Ascending aorta (tissue), 2 donors: ENCODE measurements around the gene SNTG2. TPM values are rescaled to one million over a fixed set of nuclear protein-coding genes. Genes with fewer than 3 reads are reported as not detected.

Experiments
- DNase-seq, 2 donors: peaks; one replicate each; pipeline ENCODE4 v3.0.0-alpha.2; 2019; ENCODE audit warnings: low spot score in 2 of 2
- H3K27ac ChIP-seq, 2 donors: fragments of 200-600 bp; sonication (generic); one replicate each; pipeline ENCODE4 v1.5.1; 2016 to 2017; ENCODE audit warnings: mild to moderate bottlenecking in 1 of 2
- H3K27me3 ChIP-seq: fragments of 200-600 bp; sonication (generic); one replicate; pipeline ENCODE4 v1.5.1; 2017
- H3K36me3 ChIP-seq, 2 donors: fragments of 200-600 bp; sonication (generic); one replicate each; pipeline ENCODE4 v1.5.1; 2016
- H3K4me1 ChIP-seq, 2 donors: fragments of 200-600 bp; sonication (generic); one replicate each; pipeline ENCODE4 v1.5.1; 2016 to 2017; ENCODE audit warnings: mild to moderate bottlenecking in 1 of 2
- H3K4me3 ChIP-seq, 2 donors: fragments of 200-600 bp; sonication (generic); one replicate each; pipeline ENCODE4 v1.5.1; 2016 to 2017; ENCODE audit warnings: mild to moderate bottlenecking in 1 of 2
- H3K9me3 ChIP-seq, 2 donors: fragments of 200-600 bp; sonication (generic); one replicate each; pipeline ENCODE4 v1.5.1; 2016
- intact Hi-C: fragments of 100-400 bp; cut with DNase I; formaldehyde crosslinking; loops from one replicate; pipeline ENCODE4 v1.15.1; 2023
- total RNA-seq: library from RNA; depleted of rRNA; stranded (reverse); fragments of >200 nt; gene quantifications from one replicate; pipeline ENCODE4 v1.1.0, GENCODE V29; 2016
- TF ChIP-seq, protein P1 (sequence below), 3 experiments: fragments of 200-600 bp in 2 of 3; fragments of 450-650 bp in 1 of 3; sonication (generic) in 2 of 3; IDR thresholded peaks; one replicate each; pipeline ENCODE4 v1.5.1; 2016 to 2019; ENCODE audit warnings: antibody characterized with exemption in 3 of 3, mild to moderate bottlenecking in 1 of 3, moderate library complexity in 1 of 3

Gene SNTG2
- total RNA-seq, 1 donor from 2014 or later: 9.9 TPM

DNA sequence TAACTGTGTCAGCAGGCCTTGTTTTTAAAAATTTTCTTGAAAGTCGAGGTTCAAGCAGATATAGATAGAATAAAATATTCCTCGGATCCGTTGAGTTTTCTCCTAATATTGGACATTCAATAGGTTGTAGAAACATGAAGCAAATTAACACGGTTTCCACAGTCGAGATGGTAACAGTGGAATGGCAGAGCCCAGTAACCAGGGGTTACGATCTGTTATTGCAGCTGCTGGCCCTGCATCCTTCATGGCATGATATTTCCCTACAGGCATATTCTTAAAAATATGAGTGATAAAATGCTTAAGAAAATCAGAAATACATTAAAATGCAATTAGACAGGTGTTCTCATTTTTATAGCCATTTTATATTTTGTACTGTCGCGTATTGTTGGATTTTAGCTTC lies 117.6 kb downstream of the SNTG2 start:
- no peak overlapping the region for H3K27ac ChIP-seq
- no peak overlapping the region for H3K4me3 ChIP-seq
- intact Hi-C loops: no loop called here
- no peaks in the 10 kb centered on the region for H3K27me3 ChIP-seq
- H3K9me3 ChIP-seq: no peaks in the 10 kb centered on the region
- no peaks in the 10 kb centered on the region for H3K36me3 ChIP-seq
- DNase-seq: no peak
- TF ChIP-seq, protein P1, sequence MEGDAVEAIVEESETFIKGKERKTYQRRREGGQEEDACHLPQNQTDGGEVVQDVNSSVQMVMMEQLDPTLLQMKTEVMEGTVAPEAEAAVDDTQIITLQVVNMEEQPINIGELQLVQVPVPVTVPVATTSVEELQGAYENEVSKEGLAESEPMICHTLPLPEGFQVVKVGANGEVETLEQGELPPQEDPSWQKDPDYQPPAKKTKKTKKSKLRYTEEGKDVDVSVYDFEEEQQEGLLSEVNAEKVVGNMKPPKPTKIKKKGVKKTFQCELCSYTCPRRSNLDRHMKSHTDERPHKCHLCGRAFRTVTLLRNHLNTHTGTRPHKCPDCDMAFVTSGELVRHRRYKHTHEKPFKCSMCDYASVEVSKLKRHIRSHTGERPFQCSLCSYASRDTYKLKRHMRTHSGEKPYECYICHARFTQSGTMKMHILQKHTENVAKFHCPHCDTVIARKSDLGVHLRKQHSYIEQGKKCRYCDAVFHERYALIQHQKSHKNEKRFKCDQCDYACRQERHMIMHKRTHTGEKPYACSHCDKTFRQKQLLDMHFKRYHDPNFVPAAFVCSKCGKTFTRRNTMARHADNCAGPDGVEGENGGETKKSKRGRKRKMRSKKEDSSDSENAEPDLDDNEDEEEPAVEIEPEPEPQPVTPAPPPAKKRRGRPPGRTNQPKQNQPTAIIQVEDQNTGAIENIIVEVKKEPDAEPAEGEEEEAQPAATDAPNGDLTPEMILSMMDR (IDR thresholded peaks at IDR 0.05): no peak
- no peaks in the 10 kb centered on the region for H3K4me1 ChIP-seq

- Histone ChIP-seq H3K36me3 (no peaks in the 10 kb centered on the region), H3K27me3 (no peaks in the 10 kb centered on the region), H3K4me1 (no peaks in the 10 kb centered on the region), H3K9me3 (no peaks in the 10 kb centered on the region), H3K27ac (no peak overlapping the region), H3K4me3 (no peak overlapping the region)
- intact Hi-C loops: no loop called here
- DNase-seq: no peak
- TF ChIP-seq, protein P1 (IDR thresholded peaks at IDR 0.05): no peak
These were observed 118.2 kb downstream of the SNTG2 start for GRCh38 chr2:1068822-1069221.

- H3K4me3 ChIP-seq: no peak overlapping the region
- TF ChIP-seq, protein P1 (IDR thresholded peaks at IDR 0.05): no peak
- H3K36me3 ChIP-seq: no peaks in the 10 kb centered on the region
- intact Hi-C loops: no loop called here
- H3K4me1 ChIP-seq: no peaks in the 10 kb centered on the region
- no peaks in the 10 kb centered on the region for H3K27me3 ChIP-seq
- DNase-seq: no peak
- no peak overlapping the region for H3K27ac ChIP-seq
- no peaks in the 10 kb centered on the region for H3K9me3 ChIP-seq
These were observed 119.2 kb downstream of the SNTG2 start for GRCh38 chr2:1069847-1070246.

- Histone ChIP-seq H3K36me3 (no peaks in the 10 kb centered on the region), H3K27me3 (no peaks in the 10 kb centered on the region), H3K27ac (no peak overlapping the region), H3K9me3 (no peaks in the 10 kb centered on the region), H3K4me1 (no peaks in the 10 kb centered on the region), H3K4me3 (no peak overlapping the region)
- TF ChIP-seq, protein P1 (IDR thresholded peaks at IDR 0.05): no peak
- no peak for DNase-seq
- intact Hi-C loops: no loop called here
These were observed 120.0 kb downstream of the SNTG2 start for GRCh38 chr2:1070601-1071000.

DNA sequence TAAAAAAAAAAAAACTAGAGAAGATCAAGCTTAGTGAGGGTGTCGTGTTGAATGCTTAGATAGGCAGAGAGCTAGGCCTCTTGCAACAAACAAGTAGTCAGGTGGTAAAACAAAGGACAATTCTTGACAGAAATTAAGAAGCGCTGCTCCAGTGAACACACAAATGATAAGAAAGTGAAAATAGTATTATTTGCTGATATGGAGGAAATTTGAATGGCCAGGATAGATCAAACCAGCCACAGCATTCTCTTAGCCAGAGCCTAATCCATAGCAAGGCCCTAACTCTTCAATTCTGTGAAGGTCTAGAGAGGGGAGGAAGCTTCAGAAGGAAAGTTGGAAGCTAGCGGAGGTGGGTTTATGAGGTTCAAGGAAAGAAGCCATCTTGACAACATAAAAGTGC lies 121.0 kb downstream of the SNTG2 start:
- H3K36me3 ChIP-seq: no peaks in the 10 kb centered on the region
- intact Hi-C loops: no loop called here
- H3K27me3 ChIP-seq: no peaks in the 10 kb centered on the region
- TF ChIP-seq, protein P1 (IDR thresholded peaks at IDR 0.05): no peak
- no peak for DNase-seq
- no peaks in the 10 kb centered on the region for H3K4me1 ChIP-seq
- no peak overlapping the region for H3K27ac ChIP-seq
- no peaks in the 10 kb centered on the region for H3K9me3 ChIP-seq
- no peak overlapping the region for H3K4me3 ChIP-seq

DNA sequence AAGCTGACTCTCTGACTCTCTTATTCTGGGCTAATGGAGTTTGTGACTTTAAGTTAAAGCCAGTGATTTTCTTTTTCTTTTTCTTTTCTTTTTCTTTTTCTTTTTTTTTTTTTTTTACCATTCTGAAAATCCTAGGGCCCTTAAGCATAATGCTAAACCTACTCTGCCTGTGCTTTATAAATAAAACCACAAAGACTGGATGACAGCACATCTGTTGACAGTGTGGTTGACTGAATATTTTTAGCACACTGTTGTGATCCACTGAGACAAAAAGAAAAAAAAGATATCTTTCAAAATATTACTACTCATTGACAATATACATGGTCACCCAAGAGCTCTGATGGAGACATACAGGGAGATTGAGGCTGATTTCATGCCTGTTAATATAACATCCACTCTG lies 121.6 kb downstream of the SNTG2 start:
- no peak for DNase-seq
- Histone ChIP-seq H3K27ac (no peak overlapping the region), H3K4me1 (no peaks in the 10 kb centered on the region), H3K27me3 (no peaks in the 10 kb centered on the region), H3K9me3 (no peaks in the 10 kb centered on the region), H3K36me3 (no peaks in the 10 kb centered on the region), H3K4me3 (no peak overlapping the region)
- intact Hi-C loops: no loop called here
- TF ChIP-seq, protein P1 (IDR thresholded peaks at IDR 0.05): no peak
